Endothelial cell of umbilical vein (primary cell): Measurements from ENCODE around the gene PAGE4. TPM values are rescaled to one million over a fixed set of nuclear protein-coding genes. Genes with fewer than 3 reads are reported as not detected.

Experiments used
- BruUV-seq: library from RNA; stranded (reverse); fragments of 400-500 nt; replicated peaks from 2 replicates; lab custom pipeline; 2021; lab: Mats Ljungman, UMichigan
- CTCF ChIA-PET: fragments of 300-600, 350-600 bp; sonication (Branson Sonifier 250); formaldehyde crosslinking; loops from one replicate; lab custom pipeline; 2021; ENCODE audit warnings: antibody characterized with exemption, inconsistent platforms; lab: Charles Lee
- POLR2A ChIA-PET: fragments of 300-600, 350-600 bp; sonication (Branson Sonifier 250); formaldehyde crosslinking; loops from one replicate; lab custom pipeline; 2021; ENCODE audit warnings: antibody characterized with exemption, inconsistent platforms; lab: Charles Lee
- DNase-seq: peaks from one replicate; pipeline ENCODE4 v3.0.0-alpha.2; 2011; ENCODE audit warnings: low read depth, low spot score
- FAIRE-seq: peaks from 2 replicates; lab custom pipeline; 2011; peaks lifted over from hg19 to GRCh38; lab: Jason Lieb, UNC
- H2AFZ ChIP-seq: 2 replicates; pipeline ENCODE4 v1.6.0; 2012; ENCODE audit warnings: low read depth, low read length, control low read depth, inconsistent platforms
- H3K27ac ChIP-seq: 2 replicates; pipeline ENCODE4 v1.5.1; 2011; ENCODE audit warnings: low read depth, mild to moderate bottlenecking, control low read depth, low read length, moderate library complexity; ENCODE audit not compliant: insufficient read depth
- H3K27me3 ChIP-seq, 2 experiments: 2 replicates each; pipeline versions ENCODE4 v1.6.0 to v1.6.1; 2011; ENCODE audit warnings: low read length in 2 of 2, mixed read lengths in 1 of 2; ENCODE audit not compliant: control insufficient read depth in 2 of 2, insufficient read depth in 2 of 2
- H3K36me3 ChIP-seq, 2 experiments: 2 replicates in 1 of 2; 3 replicates in 1 of 2; pipeline ENCODE4 v1.5.1; 2011; ENCODE audit warnings: low read length in 2 of 2, mild to moderate bottlenecking in 1 of 2, moderate library complexity in 1 of 2; ENCODE audit not compliant: control insufficient read depth in 2 of 2, insufficient read depth in 2 of 2; ENCODE audit errors: extremely low read depth in 1 of 2
- H3K4me1 ChIP-seq: 3 replicates; pipeline ENCODE4 v1.5.1; 2011; ENCODE audit warnings: mild to moderate bottlenecking, low read length; ENCODE audit not compliant: control insufficient read depth, insufficient read depth; ENCODE audit errors: extremely low read depth
- H3K4me2 ChIP-seq: 2 replicates; pipeline ENCODE4 v1.6.1; 2011; ENCODE audit warnings: low read length, control low read depth, mixed read lengths; ENCODE audit not compliant: insufficient read depth
- H3K4me3 ChIP-seq, 3 experiments: fragments of 200-600 bp in 1 of 3; sonication (generic), shearing (Covaris generic) in 1 of 3; replicated peaks in 1 of 3; 2 replicates each; pipeline ENCODE4 v1.5.1; 2011 to 2016; ENCODE audit warnings: control low read depth in 3 of 3, low read length in 3 of 3, mild to moderate bottlenecking in 2 of 3, inconsistent platforms in 1 of 3, low read depth in 1 of 3, moderate library complexity in 1 of 3; ENCODE audit not compliant: insufficient read depth in 1 of 3
- H3K79me2 ChIP-seq: 2 replicates; pipeline ENCODE4 v1.6.0; 2012; ENCODE audit warnings: low read length, inconsistent platforms; ENCODE audit not compliant: control insufficient read depth, insufficient read depth
- H3K9ac ChIP-seq: replicated peaks from 2 replicates; pipeline ENCODE3; 2011; ENCODE audit warnings: low read length, control low read depth; ENCODE audit not compliant: insufficient read depth; ENCODE audit errors: extremely low read depth
- H3K9me1 ChIP-seq: replicated peaks from 3 replicates; pipeline ENCODE4 v1.6.0; 2011; ENCODE audit warnings: mild to moderate bottlenecking, low read length; ENCODE audit not compliant: control insufficient read depth, insufficient read depth; ENCODE audit errors: extremely low read depth
- H3K9me3 ChIP-seq: replicated peaks from 2 replicates; pipeline ENCODE4 v1.5.1; 2012; ENCODE audit warnings: low read length, inconsistent platforms; ENCODE audit not compliant: control insufficient read depth, insufficient read depth
- H4K20me1 ChIP-seq: replicated peaks from 2 replicates; pipeline ENCODE3; 2011; ENCODE audit warnings: mild to moderate bottlenecking, low read length; ENCODE audit not compliant: control insufficient read depth, insufficient read depth; ENCODE audit errors: extremely low read depth
- EZH2 ChIP-seq: IDR thresholded peaks from 2 replicates; pipeline ENCODE4 v1.6.1; 2012; ENCODE audit warnings: borderline replicate concordance, low read depth, mild to moderate bottlenecking, moderate library complexity, low read length, inconsistent platforms; ENCODE audit not compliant: severe bottlenecking
- FOS ChIP-seq: IDR thresholded peaks from 2 replicates; pipeline ENCODE4 v1.6.1; 2011; ENCODE audit warnings: mild to moderate bottlenecking, low read length, moderate library complexity, borderline replicate concordance; ENCODE audit not compliant: insufficient read depth
- GATA2 ChIP-seq: IDR thresholded peaks from 2 replicates; pipeline ENCODE4 v1.7.0; 2011; ENCODE audit warnings: low read depth, mild to moderate bottlenecking, moderate library complexity, mixed read lengths, low read length; ENCODE audit not compliant: insufficient read length, insufficient read depth
- JUN ChIP-seq: IDR thresholded peaks from 2 replicates; pipeline ENCODE4 v1.6.1; 2011; ENCODE audit warnings: borderline replicate concordance, low read depth; ENCODE audit not compliant: insufficient read length, insufficient read depth
- MYC ChIP-seq: IDR thresholded peaks from one replicate; pipeline ENCODE4 v1.6.1; 2011; ENCODE audit warnings: mild to moderate bottlenecking, low read depth, low read length
- POLR2A ChIP-seq: IDR thresholded peaks from 2 replicates; pipeline ENCODE4 v1.6.1; 2012; ENCODE audit warnings: low read depth, mild to moderate bottlenecking, control low read depth, low read length
- dilution Hi-C: fragments of 300-500 bp; cut with MboI; formaldehyde crosslinking; loops from one replicate; pipeline ENCODE4 v1.15.0; 2019; ENCODE audit warnings: low sequenced_read_pairs; ENCODE audit not compliant: extremely low pct_ligation_motif_present
- intact Hi-C: fragments of 100-400 bp; cut with micrococcal nuclease; formaldehyde crosslinking; loops from one replicate; pipeline ENCODE4 v1.10.0; 2022
- polyA plus RNA-seq, 4 experiments: library from polyadenylated mRNA; depleted of rRNA in 3 of 4; stranded (reverse) in 3 of 4; unstranded in 1 of 4; fragments of >200 nt; gene quantifications; 2 replicates each; pipeline versions ENCODE4 v1.2.1 to v1.2.3, GENCODE V29; 2011 to 2012; ENCODE audit warnings: missing spikeins in 1 of 4
- total RNA-seq: library from RNA; stranded (reverse); gene quantifications from 2 replicates; pipeline ENCODE4 v1.2.3, GENCODE V29; 2021

Gene PAGE4
- total and polyA plus RNA-seq, 2 donors (not counting 3 experiments of a cell fraction or from before 2014, with no cell fraction given), result not detected

DNA sequence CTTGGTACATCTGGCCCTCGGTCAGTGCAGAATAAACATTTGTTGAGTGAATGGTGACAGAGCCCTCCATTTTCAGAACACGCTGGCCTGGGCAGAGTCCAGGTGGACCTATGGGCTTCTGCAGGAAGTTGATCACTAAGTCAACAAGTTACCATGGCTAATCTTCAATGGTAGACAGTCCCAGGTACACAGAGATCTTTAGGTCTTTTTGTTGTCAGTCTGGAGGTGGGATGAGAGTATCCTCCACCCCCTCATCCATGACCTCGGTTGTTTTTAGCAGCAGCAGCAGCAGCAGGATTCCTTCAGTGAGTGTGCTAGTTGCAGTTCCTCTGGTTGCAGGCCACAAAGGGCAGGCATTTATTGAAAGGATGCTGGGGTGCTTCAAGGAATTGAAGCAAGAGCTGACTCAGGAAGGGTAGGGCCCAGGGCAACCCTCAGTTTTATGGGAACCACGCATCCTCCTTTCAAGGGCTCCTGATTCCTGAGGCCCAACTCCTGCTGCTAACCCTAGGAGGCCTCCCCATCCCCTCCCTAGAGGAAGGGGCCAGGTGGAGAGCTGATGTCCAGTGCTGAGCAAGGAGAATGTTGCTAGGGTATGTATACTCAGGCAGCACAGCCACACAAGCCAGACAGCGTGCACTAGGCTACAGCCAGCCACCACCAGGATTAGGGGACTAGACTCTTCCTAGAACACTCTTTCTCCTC, 48.4 kb downstream of the PAGE4 start:
- Histone ChIP-seq H2AFZ (no peak overlapping the region), H3K79me2 (no peaks in the 10 kb centered on the region), H3K27ac (no peak overlapping the region), H3K27me3 (no peaks in the 10 kb centered on the region), H3K4me2 (no peak overlapping the region), H3K4me1 (peaks cover 5% of the 10 kb centered on the region), H4K20me1 (no peaks in the 10 kb centered on the region), H3K4me3 (no peak overlapping the region), H3K9me3 (no peaks in the 10 kb centered on the region), H3K9ac (no peak overlapping the region), H3K36me3 (no peaks in the 10 kb centered on the region), H3K9me1 (no peaks in the 10 kb centered on the region)
- dilution Hi-C loops, result no loop called here
- no peak for TF ChIP-seq EZH2
- intact Hi-C loops, result loop anchor here (2.0 kb wide), 2 partner anchors 41 to 327 kb away; partner anchors contain the start of gene CCNB3
- ChIA-PET CTCF (interaction anchor here (0.5 to 1.2 kb wide), 11 partner anchors 15 to 328 kb away, joined by 3 to 6 read pairs (median 3); no protein-coding TSS in a partner anchor), POLR2A (interaction anchor here (0.5 kb wide), 1 partner anchor 1323 kb away, joined by 8 read pairs; no protein-coding TSS in a partner anchor)
- no TSS peak for BruUV-seq
- FAIRE-seq, result peak; percentile 12
- no peak for DNase-seq

DNA sequence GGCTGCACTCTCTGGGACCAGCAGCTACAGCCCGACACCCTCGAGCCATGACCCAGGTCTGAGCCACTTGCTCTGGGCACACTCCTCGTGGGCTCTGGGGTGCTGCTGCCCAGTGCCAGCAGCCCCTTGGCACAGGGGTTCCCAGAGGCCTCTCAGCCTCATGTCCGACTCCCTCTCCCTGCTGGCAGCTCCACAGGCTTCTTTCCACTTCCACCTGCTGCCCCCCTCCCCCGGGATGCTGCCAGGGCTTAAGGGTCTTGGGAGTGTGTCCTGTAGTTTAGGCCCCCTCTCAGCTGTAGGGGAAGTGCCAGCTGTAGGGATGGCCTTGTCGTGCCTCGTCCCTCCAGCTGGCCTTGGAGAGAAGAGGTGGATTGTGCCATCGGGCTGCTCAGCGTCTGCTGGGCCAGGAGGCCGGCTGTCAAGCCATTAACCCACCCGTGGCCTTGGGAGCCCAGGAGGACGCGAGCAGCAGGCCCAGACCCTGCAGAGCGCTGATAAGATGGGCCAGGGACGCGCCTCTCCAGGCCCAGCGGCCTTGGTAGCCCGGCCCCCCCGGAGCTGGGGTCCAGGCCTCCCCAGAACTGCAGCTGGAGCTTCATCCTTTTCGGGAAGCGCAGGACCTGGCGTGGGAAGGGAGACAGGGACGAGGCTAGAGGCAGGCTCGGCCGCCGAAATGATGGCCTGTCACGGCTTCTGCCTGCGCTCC, 49.2 kb downstream of the PAGE4 start:
- DNase-seq (no peak), FAIRE-seq (no peak)
- Histone ChIP-seq H3K79me2 (no peaks in the 10 kb centered on the region), H2AFZ (peak overlapping the region; percentile 91), H3K4me2 (peak overlapping the region; percentile 78), H3K27me3 (no peaks in the 10 kb centered on the region), H3K36me3 (no peaks in the 10 kb centered on the region), H3K4me1 (peaks cover 5% of the 10 kb centered on the region), H3K9me3 (no peaks in the 10 kb centered on the region), H3K9me1 (no peaks in the 10 kb centered on the region), H4K20me1 (no peaks in the 10 kb centered on the region), H3K27ac (no peak overlapping the region), H3K9ac (no peak overlapping the region), H3K4me3 (peak overlapping the region; percentile 62 to 75 (median 68))
- POLR2A ChIA-PET, result no interaction called here
- no TSS peak for BruUV-seq
- dilution Hi-C loops (no loop called here), intact Hi-C loops (loop anchor here (2.0 kb wide), 2 partner anchors 41 to 327 kb away; partner anchors contain the start of gene CCNB3)
- CTCF ChIA-PET, result interaction anchor here (0.5 to 1.5 kb wide), 7 partner anchors 34 to 1247 kb away, joined by 3 to 5 read pairs (median 3); no protein-coding TSS in a partner anchor
- TF ChIP-seq FOS (no peak), GATA2 (no peak), POLR2A (no peak), EZH2 (no peak), JUN (no peak), MYC (no peak)
